ENCODE results near the gene ALPK3. TPM values are rescaled to one million over a fixed set of nuclear protein-coding genes. Genes with fewer than 3 reads are reported as not detected.

ALPK3 gene
- total RNA-seq, 2 donors from 2014 or later, result 57.8 to 94.1 TPM

DNA sequence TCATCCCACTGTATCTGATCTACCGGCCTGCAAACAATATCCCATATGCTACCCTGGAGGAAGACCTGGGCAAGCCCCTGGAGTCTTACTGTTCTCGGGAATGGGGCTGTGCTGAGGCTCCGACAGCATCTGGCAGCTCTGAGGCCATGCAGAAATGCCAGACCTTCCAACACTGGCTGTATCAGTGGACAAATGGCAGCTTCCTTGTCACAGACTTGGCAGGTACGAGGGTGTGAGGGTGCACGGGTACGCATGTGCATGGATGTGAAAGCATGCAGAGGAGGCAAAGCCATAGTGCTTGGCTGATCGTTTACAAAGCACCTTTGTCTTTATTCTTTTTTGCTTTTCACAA, 47.3 kb downstream of the ALPK3 start:
- Mint-ChIP-seq H3K36me3 (ENCODE audit: low read depth) (peaks cover 69% of the 10 kb centered on the region), H3K27ac (no peak overlapping the region)
- peaks cover 94% of the 10 kb centered on the region for H3K36me3 ChIP-seq (ENCODE audit: control insufficient read depth, insufficient read depth, low read length)

DNA sequence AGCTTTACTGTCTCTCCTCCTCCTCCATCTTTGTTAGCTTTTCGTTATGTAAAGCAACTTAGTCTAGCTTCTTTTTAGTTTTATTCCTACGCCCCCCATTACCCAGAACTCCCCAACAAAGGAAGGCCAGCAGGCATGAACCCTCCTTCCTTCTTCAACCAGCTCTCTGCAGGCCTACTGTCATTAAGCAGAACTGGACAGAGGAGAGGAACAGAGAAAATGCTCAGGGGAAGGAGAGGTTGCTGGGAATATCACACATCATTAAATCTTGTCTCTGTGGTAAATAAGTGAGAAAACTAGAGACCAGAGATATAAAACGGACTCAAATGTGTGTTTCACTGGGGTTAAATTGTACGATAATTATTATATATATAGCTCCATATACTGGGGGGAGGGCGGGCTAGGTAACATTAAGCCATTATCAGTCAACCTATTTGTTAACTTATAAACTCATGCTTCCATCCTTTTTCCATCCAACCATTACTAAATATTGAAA, 48.0 kb downstream of the ALPK3 start:
- Histone ChIP-seq H3K9ac (ENCODE audit: extremely low read depth, low read length, poor library complexity, severe bottlenecking) (no peak overlapping the region), H3K4me3 (ENCODE audit: low read length) (no peak overlapping the region), H3K36me3 (ENCODE audit: control insufficient read depth, insufficient read depth, low read length) (peaks cover 94% of the 10 kb centered on the region), H3K9me3 (ENCODE audit: control insufficient read depth, low read length) (no peaks in the 10 kb centered on the region), H3K4me1 (ENCODE audit: control insufficient read depth, insufficient read depth, low read length) (no peaks in the 10 kb centered on the region), H3K27ac (ENCODE audit: low read depth, low read length) (no peak overlapping the region), H3K27me3 (ENCODE audit: control insufficient read depth, insufficient read depth, low read length, poor library complexity, severe bottlenecking) (no peaks in the 10 kb centered on the region)
- no peaks in the 10 kb centered on the region for H3K4me1 Mint-ChIP-seq
- no peak overlapping the region for H3K4me3 Mint-ChIP-seq
- TF ChIP-seq, protein P1, sequence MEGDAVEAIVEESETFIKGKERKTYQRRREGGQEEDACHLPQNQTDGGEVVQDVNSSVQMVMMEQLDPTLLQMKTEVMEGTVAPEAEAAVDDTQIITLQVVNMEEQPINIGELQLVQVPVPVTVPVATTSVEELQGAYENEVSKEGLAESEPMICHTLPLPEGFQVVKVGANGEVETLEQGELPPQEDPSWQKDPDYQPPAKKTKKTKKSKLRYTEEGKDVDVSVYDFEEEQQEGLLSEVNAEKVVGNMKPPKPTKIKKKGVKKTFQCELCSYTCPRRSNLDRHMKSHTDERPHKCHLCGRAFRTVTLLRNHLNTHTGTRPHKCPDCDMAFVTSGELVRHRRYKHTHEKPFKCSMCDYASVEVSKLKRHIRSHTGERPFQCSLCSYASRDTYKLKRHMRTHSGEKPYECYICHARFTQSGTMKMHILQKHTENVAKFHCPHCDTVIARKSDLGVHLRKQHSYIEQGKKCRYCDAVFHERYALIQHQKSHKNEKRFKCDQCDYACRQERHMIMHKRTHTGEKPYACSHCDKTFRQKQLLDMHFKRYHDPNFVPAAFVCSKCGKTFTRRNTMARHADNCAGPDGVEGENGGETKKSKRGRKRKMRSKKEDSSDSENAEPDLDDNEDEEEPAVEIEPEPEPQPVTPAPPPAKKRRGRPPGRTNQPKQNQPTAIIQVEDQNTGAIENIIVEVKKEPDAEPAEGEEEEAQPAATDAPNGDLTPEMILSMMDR (conservative IDR thresholded peaks at IDR 0.05), result no peak
- H3K27me3 Mint-ChIP-seq (ENCODE audit: insufficient read depth), result no peaks in the 10 kb centered on the region
- WGBS, 2 experiments (ENCODE audit: insufficient coverage in 1 of 2, insufficient read length in 1 of 2), result 99% methylated on average over 4 of the region's 5 CpGs; no CpG with 5 or more reads in 1 of the 2 experiments
- H3K9me3 Mint-ChIP-seq, result no peaks in the 10 kb centered on the region
- no peak overlapping the region for H3K27ac Mint-ChIP-seq
- H3K36me3 Mint-ChIP-seq (ENCODE audit: low read depth), result peaks cover 66% of the 10 kb centered on the region
- no peak for DNase-seq

More for the DNA sequence above, 47.3 kb downstream of the ALPK3 start:
- H3K27me3 ChIP-seq (ENCODE audit: control insufficient read depth, insufficient read depth, low read length, poor library complexity, severe bottlenecking), result no peaks in the 10 kb centered on the region
- no peak overlapping the region for H3K9ac ChIP-seq (ENCODE audit: extremely low read depth, low read length, poor library complexity, severe bottlenecking)
- Mint-ChIP-seq H3K9me3 (no peaks in the 10 kb centered on the region), H3K4me3 (no peak overlapping the region), H3K27me3 (ENCODE audit: insufficient read depth) (no peaks in the 10 kb centered on the region), H3K4me1 (no peaks in the 10 kb centered on the region)
- DNase-seq, result no peak
- H3K27ac ChIP-seq (ENCODE audit: low read depth, low read length), result no peak overlapping the region
- no peaks in the 10 kb centered on the region for H3K9me3 ChIP-seq (ENCODE audit: control insufficient read depth, low read length)
- H3K4me1 ChIP-seq (ENCODE audit: control insufficient read depth, insufficient read depth, low read length), result no peaks in the 10 kb centered on the region
- H3K4me3 ChIP-seq (ENCODE audit: low read length), result no peak overlapping the region
- TF ChIP-seq, protein P1 (conservative IDR thresholded peaks at IDR 0.05), result no peak
- 93 to 99% methylated on average over 6 to 7 of the region's 7 CpGs for WGBS, 2 experiments (ENCODE audit: insufficient coverage in 1 of 2, insufficient read length in 1 of 2)

DNA sequence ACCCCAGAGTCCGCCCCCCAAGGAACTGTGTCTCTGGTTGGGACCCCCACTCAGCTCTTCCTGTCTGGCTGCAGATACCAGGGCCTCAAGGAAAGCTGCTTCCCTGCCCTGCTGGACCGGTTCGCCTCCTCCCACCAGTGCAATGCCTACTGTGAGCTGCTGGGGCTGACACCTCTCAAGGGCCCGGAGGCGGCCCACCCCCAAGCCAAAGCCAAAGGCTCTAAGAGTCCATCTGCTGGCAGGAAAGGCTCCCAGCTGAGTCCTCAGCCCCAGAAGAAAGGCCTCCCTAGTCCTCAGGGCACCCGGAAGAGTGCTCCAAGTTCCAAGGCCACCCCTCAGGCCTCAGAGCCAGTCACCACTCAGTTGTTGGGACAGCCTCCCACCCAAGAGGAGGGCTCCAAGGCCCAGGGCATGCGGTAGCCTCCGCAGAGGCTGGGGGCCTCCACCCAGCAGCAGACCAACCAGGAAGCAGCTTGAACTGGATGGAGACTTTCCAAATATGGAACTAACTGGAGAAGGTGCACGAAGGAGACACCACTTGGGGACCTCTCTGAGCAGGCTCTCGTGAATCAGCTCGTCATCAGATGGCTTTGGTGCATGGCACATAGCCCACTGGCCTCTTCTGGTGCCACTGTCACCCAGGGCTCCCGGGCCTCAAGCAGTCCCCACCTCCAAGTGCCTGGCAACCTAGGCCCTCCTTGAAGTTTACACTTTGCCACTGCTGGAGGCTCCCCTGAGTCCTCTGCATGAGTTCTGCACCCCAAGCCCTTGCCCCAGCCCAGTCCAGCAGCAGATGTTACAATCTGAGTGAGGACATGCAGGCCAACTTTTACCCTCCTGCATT, 51.1 kb downstream of the ALPK3 start:
- Mint-ChIP-seq H3K4me3 (no peak overlapping the region), H3K9me3 (no peaks in the 10 kb centered on the region), H3K27ac (no peak overlapping the region), H3K4me1 (no peaks in the 10 kb centered on the region), H3K36me3 (ENCODE audit: low read depth) (peaks cover 43% of the 10 kb centered on the region), H3K27me3 (ENCODE audit: insufficient read depth) (no peaks in the 10 kb centered on the region)
- no peak for DNase-seq
- H3K4me1 ChIP-seq (ENCODE audit: control insufficient read depth, insufficient read depth, low read length), result no peaks in the 10 kb centered on the region
- TF ChIP-seq, protein P1 (conservative IDR thresholded peaks at IDR 0.05), result no peak
- H3K27ac ChIP-seq (ENCODE audit: low read depth, low read length), result no peak overlapping the region
- no peaks in the 10 kb centered on the region for H3K27me3 ChIP-seq (ENCODE audit: control insufficient read depth, insufficient read depth, low read length, poor library complexity, severe bottlenecking)
- peaks cover 67% of the 10 kb centered on the region for H3K36me3 ChIP-seq (ENCODE audit: control insufficient read depth, insufficient read depth, low read length)
- H3K9ac ChIP-seq (ENCODE audit: extremely low read depth, low read length, poor library complexity, severe bottlenecking), result no peak overlapping the region
- H3K4me3 ChIP-seq (ENCODE audit: low read length), result no peak overlapping the region
- no peaks in the 10 kb centered on the region for H3K9me3 ChIP-seq (ENCODE audit: control insufficient read depth, low read length)
- 89 to 90% methylated on average over 11 to 12 of the region's 12 CpGs for WGBS, 2 experiments (ENCODE audit: insufficient coverage in 1 of 2, insufficient read length in 1 of 2)

Data from endodermal cell (in vitro differentiated cells).